SU-DHL-6 (cell line): ENCODE data around the gene LKAAEAR1.

Source experiments
- H2AFZ ChIP-seq: fragments of 200-600 bp; sonication (generic); 2 replicates; pipeline ENCODE4 v1.6.1; 2014; ENCODE audit warnings: low read depth, mild to moderate bottlenecking, moderate library complexity, mixed read lengths, antibody characterized with exemption, low read length; ENCODE audit not compliant: severe bottlenecking
- H3F3A ChIP-seq: fragments of 200-600 bp; shearing (Covaris generic); 2 replicates; pipeline ENCODE4 v1.6.0; 2016; ENCODE audit warnings: antibody characterized with exemption, mild to moderate bottlenecking; ENCODE audit not compliant: insufficient read depth
- H3K27ac ChIP-seq: fragments of 200-600 bp; sonication (generic); 2 replicates; pipeline ENCODE4 v1.5.1; 2016; ENCODE audit warnings: low read depth, mild to moderate bottlenecking, low read length, moderate library complexity, mixed read lengths
- H3K27me3 ChIP-seq: fragments of 200-600 bp; sonication (generic), shearing (Covaris generic); 2 replicates; pipeline ENCODE4 v1.6.0; 2014; ENCODE audit warnings: mild to moderate bottlenecking, low read length
- H3K36me3 ChIP-seq: fragments of 200-600 bp; sonication (generic); 2 replicates; pipeline ENCODE4 v1.6.1; 2014; ENCODE audit warnings: mild to moderate bottlenecking, low read length, mixed read lengths
- H3K4me2 ChIP-seq: fragments of 300-600, 200-600 bp; shearing (Covaris generic), sonication (generic); 2 replicates; pipeline ENCODE4 v1.6.0; 2014; ENCODE audit warnings: low read length, low read depth, mild to moderate bottlenecking; ENCODE audit not compliant: poor library complexity, severe bottlenecking
- H3K4me3 ChIP-seq: fragments of 200-600 bp; sonication (generic); 2 replicates; pipeline ENCODE4 v1.5.1; 2014; ENCODE audit warnings: antibody characterized with exemption, low read length, mild to moderate bottlenecking, mixed read lengths; ENCODE audit not compliant: insufficient read depth, poor library complexity, severe bottlenecking
- H3K79me2 ChIP-seq: fragments of 200-600 bp; sonication (generic); 2 replicates; pipeline ENCODE4 v1.6.1; 2014; ENCODE audit warnings: mild to moderate bottlenecking, low read length, moderate library complexity; ENCODE audit not compliant: insufficient read depth
- H3K9ac ChIP-seq: fragments of 200-600 bp; sonication (generic); 2 replicates; pipeline ENCODE4 v1.7.0; 2014; ENCODE audit warnings: mild to moderate bottlenecking, low read length
- H3K9me2 ChIP-seq: fragments of 200-600 bp; sonication (generic); replicated peaks from 2 replicates; pipeline ENCODE4 v1.6.1; 2014; ENCODE audit warnings: low read length; ENCODE audit not compliant: insufficient read depth
- H3K9me3 ChIP-seq: fragments of 200-600 bp; sonication (generic); 2 replicates; pipeline ENCODE4 v1.6.1; 2014; ENCODE audit warnings: low read length, mixed read lengths; ENCODE audit not compliant: insufficient read depth
- H4K20me1 ChIP-seq: fragments of 200-600 bp; sonication (generic); 2 replicates; pipeline ENCODE4 v1.6.1; 2014; ENCODE audit warnings: low read depth, mild to moderate bottlenecking, antibody characterized with exemption, low read length, moderate library complexity, mixed read lengths
- CTCF ChIP-seq: fragments of 200-600 bp; sonication (generic); IDR thresholded peaks from one replicate; pipeline ENCODE4 v1.5.1; 2017; ENCODE audit warnings: antibody characterized with exemption, mild to moderate bottlenecking, low read length, moderate library complexity; ENCODE audit not compliant: insufficient read depth, poor library complexity, severe bottlenecking
- EZH2phosphoT487 ChIP-seq: fragments of 200-600 bp; sonication (generic), shearing (Covaris generic); conservative IDR thresholded peaks from 2 replicates; pipeline ENCODE4 v1.6.1; 2018; ENCODE audit warnings: mild to moderate bottlenecking, antibody characterized with exemption, low read length, moderate library complexity, mixed read lengths

LKAAEAR1 gene

DNA sequence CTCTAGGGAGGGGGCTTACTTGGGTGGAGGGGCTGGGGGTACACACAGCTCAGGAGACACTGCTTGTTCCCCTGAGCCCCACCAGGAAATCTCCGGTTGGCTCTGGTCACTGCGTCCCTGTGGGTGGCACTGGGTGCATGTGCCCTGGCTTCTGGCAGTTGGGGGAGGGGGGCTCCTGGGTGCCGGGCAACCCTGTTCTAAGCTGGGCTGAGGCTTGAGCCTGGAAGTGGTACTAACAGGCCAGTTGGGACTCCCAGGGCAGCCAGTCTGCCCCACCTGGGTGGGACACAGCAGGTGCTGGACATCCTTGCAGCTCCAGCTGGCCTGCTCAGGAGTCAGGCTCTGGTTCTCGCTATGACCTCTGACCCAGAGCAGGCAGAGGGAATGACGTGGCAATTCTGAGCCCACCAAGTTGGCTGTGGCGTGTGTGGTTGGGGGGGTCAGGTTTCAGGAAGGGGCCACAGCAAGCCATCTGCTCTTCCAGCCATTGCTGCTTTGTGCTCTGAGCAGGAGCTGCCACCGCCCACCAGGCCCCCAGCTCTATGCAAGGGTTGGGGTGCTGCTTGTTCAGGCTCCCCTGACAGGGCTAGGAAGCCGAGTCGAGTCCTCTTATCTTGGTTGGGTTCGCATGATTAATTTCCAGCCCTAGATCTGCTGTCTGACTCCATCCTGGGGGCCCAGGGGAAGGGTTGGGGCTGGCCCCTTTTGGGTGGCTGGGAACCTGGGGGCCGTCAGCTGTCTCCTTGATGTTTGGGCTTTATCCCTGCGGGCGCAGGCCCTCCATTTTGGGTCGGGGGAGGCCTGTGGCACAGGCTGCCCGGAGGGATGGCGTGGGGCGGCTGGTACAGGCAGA lies 47.6 kb downstream of the LKAAEAR1 start:
- Histone ChIP-seq H4K20me1 (no peaks in the 10 kb centered on the region), H3F3A (no peaks in the 10 kb centered on the region), H3K36me3 (no peaks in the 10 kb centered on the region), H3K27ac (no peak overlapping the region), H3K27me3 (no peaks in the 10 kb centered on the region), H3K4me3 (no peak overlapping the region), H3K4me2 (no peak overlapping the region), H3K9ac (no peak overlapping the region), H3K9me2 (no peaks in the 10 kb centered on the region), H2AFZ (no peak overlapping the region), H3K79me2 (no peaks in the 10 kb centered on the region), H3K9me3 (no peaks in the 10 kb centered on the region)
- TF ChIP-seq CTCF (no peak), EZH2phosphoT487 (no peak)

GRCh38 chr20:64035933-64036345 lies 48.3 kb downstream of the LKAAEAR1 start, which contains the start of gene C20orf204:
Gene C20orf204 (plus strand): TSS chr20:64036182. CDS start chr20:64036324, 142 bp downstream.
- no peaks in the 10 kb centered on the region for H3K9me2 ChIP-seq
- H3F3A ChIP-seq, result no peaks in the 10 kb centered on the region
- no peaks in the 10 kb centered on the region for H4K20me1 ChIP-seq
- H3K4me3 ChIP-seq, result no peak within 1 kb of the TSS
- no peak within 1 kb of the TSS for H3K4me2 ChIP-seq
- no peak within 1 kb of the TSS for H3K9ac ChIP-seq
- H2AFZ ChIP-seq, result no peak within 1 kb of the TSS
- H3K27me3 ChIP-seq, result no peaks in the 10 kb centered on the region
- TF ChIP-seq CTCF (no peak), EZH2phosphoT487 (no peak)
- H3K9me3 ChIP-seq, result no peaks in the 10 kb centered on the region
- H3K79me2 ChIP-seq, result no peaks in the 10 kb centered on the region
- no peaks in the 10 kb centered on the region for H3K36me3 ChIP-seq
- no peak within 1 kb of the TSS for H3K27ac ChIP-seq

- H3F3A ChIP-seq, result no peaks in the 10 kb centered on the region
- H3K4me2 ChIP-seq, result no peak overlapping the region
- H3K79me2 ChIP-seq, result no peaks in the 10 kb centered on the region
- no peak overlapping the region for H3K27ac ChIP-seq
- H4K20me1 ChIP-seq, result no peaks in the 10 kb centered on the region
- H3K27me3 ChIP-seq, result no peaks in the 10 kb centered on the region
- no peaks in the 10 kb centered on the region for H3K36me3 ChIP-seq
- H3K9me2 ChIP-seq, result no peaks in the 10 kb centered on the region
- no peak overlapping the region for H3K9ac ChIP-seq
- H2AFZ ChIP-seq, result no peak overlapping the region
- no peaks in the 10 kb centered on the region for H3K9me3 ChIP-seq
- H3K4me3 ChIP-seq, result no peak overlapping the region
- no peak for TF ChIP-seq EZH2phosphoT487
- no peak for TF ChIP-seq CTCF
Measured at GRCh38 chr20:64035066-64035932, 48.9 kb downstream of the LKAAEAR1 start.
